B cell (primary cell): Measurements from ENCODE around the gene OSBPL1A. TPM values are rescaled to one million over a fixed set of nuclear protein-coding genes. Genes with fewer than 3 reads are reported as not detected.

Source experiments
- ATAC-seq: fragments of 200-7000 bp; cut with Tn5 transposase; one replicate; pipeline ENCODE4 v1.10.0; 2021; ENCODE audit warnings: low read depth, mild to moderate bottlenecking, moderate number of reproducible peaks, moderate library complexity
- CTCF ChIA-PET: fragments of 350-600 bp; sonication (Branson Sonifier 250); formaldehyde crosslinking; loops from one replicate; lab custom pipeline; 2021; ENCODE audit warnings: antibody characterized with exemption, inconsistent platforms; lab: Charles Lee
- POLR2A ChIA-PET: fragments of 350-600 bp; sonication (Branson Sonifier 250); formaldehyde crosslinking; loops from one replicate; lab custom pipeline; 2021; ENCODE audit warnings: antibody characterized with exemption; lab: Charles Lee
- DNase-seq: peaks from one replicate; pipeline ENCODE4 v3.0.0; 2013
- H2AFZ ChIP-seq: 2 replicates; pipeline ENCODE4 v1.6.1; 2012; ENCODE audit warnings: mild to moderate bottlenecking, low read depth, low read length; ENCODE audit not compliant: insufficient read depth, poor library complexity, severe bottlenecking
- H3K27ac ChIP-seq, 2 donors: 1 replicate in 1 of 2; 2 replicates in 1 of 2; pipeline ENCODE4 v1.5.1; 2012 to 2013; ENCODE audit warnings: low read length in 2 of 2, mild to moderate bottlenecking in 2 of 2, moderate library complexity in 1 of 2
- H3K27me3 ChIP-seq, 4 experiments: fragments of 200-600 bp in 1 of 4; sonication (generic) in 1 of 4; replicated peaks in 1 of 4; 1 replicate in 2 of 4; 2 replicates in 2 of 4; pipeline versions ENCODE4 v1.6.1 to v1.7.0; 2013 to 2016; ENCODE audit warnings: low read length in 3 of 4, mild to moderate bottlenecking in 2 of 4, mixed read lengths in 1 of 4, moderate library complexity in 1 of 4; ENCODE audit not compliant: insufficient read depth in 4 of 4, control insufficient read depth in 3 of 4; ENCODE audit errors: control extremely low read depth in 1 of 4
- H3K36me3 ChIP-seq, 2 experiments: replicated peaks in 1 of 2; 1 replicate in 1 of 2; 2 replicates in 1 of 2; pipeline versions ENCODE4 v1.6.1 to v1.7.1; 2013; ENCODE audit warnings: low read length in 1 of 2; ENCODE audit not compliant: insufficient read depth in 2 of 2, control insufficient read depth in 1 of 2; ENCODE audit errors: control extremely low read depth in 1 of 2, extremely low read depth in 1 of 2
- H3K4me1 ChIP-seq, 2 donors: fragments of 200-600 bp in 1 of 2; sonication (generic) in 1 of 2; 1 replicate in 1 of 2; 2 replicates in 1 of 2; pipeline versions ENCODE4 v1.5.1 to v1.6.1; 2013 to 2017; ENCODE audit warnings: low read length in 2 of 2; ENCODE audit not compliant: control insufficient read depth in 2 of 2, insufficient read depth in 2 of 2
- H3K4me2 ChIP-seq: replicated peaks from 2 replicates; pipeline ENCODE3; 2012; ENCODE audit warnings: mild to moderate bottlenecking, low read depth, low read length; ENCODE audit not compliant: poor library complexity, severe bottlenecking
- H3K4me3 ChIP-seq, 5 experiments: fragments of 200-600 bp in 1 of 5; sonication (generic) in 1 of 5; 1 replicate in 3 of 5; 2 replicates in 2 of 5; pipeline versions ENCODE4 v1.5.1 to v1.7.0; 2011 to 2016; ENCODE audit warnings: low read length in 4 of 5, mild to moderate bottlenecking in 4 of 5, low read depth in 2 of 5, control low read depth in 1 of 5, moderate library complexity in 1 of 5; ENCODE audit not compliant: insufficient read depth in 1 of 5; ENCODE audit errors: control extremely low read depth in 1 of 5, extremely low read depth in 1 of 5
- H3K79me2 ChIP-seq: fragments of 200-600 bp; sonication (generic); one replicate; pipeline ENCODE4 v1.6.0; 2016; ENCODE audit warnings: low read length; ENCODE audit not compliant: control insufficient read depth, insufficient read depth
- H3K9ac ChIP-seq: fragments of 200-600 bp; sonication (generic); 2 replicates; pipeline ENCODE4 v1.6.1; 2017; ENCODE audit warnings: mild to moderate bottlenecking, low read length, moderate library complexity
- H3K9me3 ChIP-seq, 3 donors: one replicate each; pipeline versions ENCODE4 v1.6.1 to v1.7.1; 2013; ENCODE audit warnings: low read length in 2 of 3; ENCODE audit not compliant: control insufficient read depth in 2 of 3, insufficient read depth in 1 of 3; ENCODE audit errors: control extremely low read depth in 1 of 3
- H4K20me1 ChIP-seq: 2 replicates; pipeline ENCODE4 v1.6.0; 2012; ENCODE audit warnings: mild to moderate bottlenecking, low read length; ENCODE audit not compliant: insufficient read depth, control insufficient read depth, poor library complexity, severe bottlenecking
- H3K27ac Mint-ChIP-seq: one replicate; pipeline ENCODE4 v1.8.0; 2021; ENCODE audit warnings: mixed read lengths
- H3K27me3 Mint-ChIP-seq: one replicate; pipeline ENCODE4 v1.8.0; 2021; ENCODE audit warnings: mixed read lengths
- H3K4me1 Mint-ChIP-seq: one replicate; pipeline ENCODE4 v1.8.0; 2021; ENCODE audit warnings: mixed read lengths
- H3K4me3 Mint-ChIP-seq: one replicate; pipeline ENCODE4 v1.8.0; 2021; ENCODE audit warnings: mixed read lengths
- H3K9me3 Mint-ChIP-seq: one replicate; pipeline ENCODE4 v1.8.0; 2022; ENCODE audit warnings: mixed read lengths; ENCODE audit not compliant: insufficient read depth
- EZH2 ChIP-seq: IDR thresholded peaks from 2 replicates; pipeline ENCODE4 v1.6.1; 2012; ENCODE audit warnings: borderline replicate concordance, low read depth, mild to moderate bottlenecking, moderate library complexity, low read length; ENCODE audit not compliant: insufficient read depth, poor library complexity, severe bottlenecking
- WGBS: methylation state at CpG from one replicate; pipeline ENCODE4 v1.1.5; 2013; ENCODE audit warnings: missing lambda C conversion rate; ENCODE audit not compliant: insufficient coverage; 5-methylcytosine and 5-hydroxymethylcytosine counted together
- intact Hi-C: fragments of 100-400 bp; cut with micrococcal nuclease; formaldehyde crosslinking; loops from one replicate; pipeline ENCODE4 v1.10.0; 2022
- polyA plus RNA-seq: library from polyadenylated mRNA; depleted of rRNA; stranded (reverse); fragments of >200 nt; gene quantifications from 2 replicates; pipeline ENCODE4 v1.2.3, GENCODE V29; 2012
- total RNA-seq, 2 donors: library from RNA; stranded (reverse); fragments of 120-200 nt in 1 of 2; gene quantifications; 1 replicate in 1 of 2; 2 replicates in 1 of 2; pipeline versions ENCODE4 v1.2.3 to v1.2.4, GENCODE V29; 2013 to 2022
- TF ChIP-seq, protein P1 (sequence below): fragments of 200-600 bp; IDR thresholded peaks from one replicate; pipeline ENCODE4 v1.8.0; 2022; ENCODE audit warnings: antibody characterized with exemption, mild to moderate bottlenecking

OSBPL1A gene
- total and polyA plus RNA-seq, 2 donors (not counting 1 experiment from before 2014, with no cell fraction given), result 0.57 to 0.86 TPM

DNA sequence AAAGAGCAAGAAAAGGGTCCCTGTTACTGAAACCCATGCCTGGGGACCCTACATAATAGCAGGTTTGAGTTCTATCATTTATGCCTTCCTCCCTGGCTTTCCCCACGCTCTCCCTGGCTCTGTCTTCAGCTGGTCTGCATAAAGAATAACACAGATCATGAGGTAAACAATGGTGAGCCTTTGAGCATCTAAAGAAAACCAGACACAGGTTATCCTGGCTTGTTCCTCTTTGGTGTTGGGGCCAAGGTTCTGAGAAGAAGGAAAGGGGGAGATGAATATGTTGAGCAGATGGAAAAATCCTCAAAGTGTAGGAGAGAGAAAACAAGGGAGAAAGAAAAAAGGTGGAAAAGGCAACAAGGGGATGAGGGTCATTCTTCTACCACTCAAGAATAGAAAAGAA lies 131.5 kb downstream of the OSBPL1A start:
- Mint-ChIP-seq H3K27ac (no peak overlapping the region), H3K9me3 (no peaks in the 10 kb centered on the region), H3K4me3 (no peak overlapping the region), H3K4me1 (peaks cover 3% of the 10 kb centered on the region), H3K27me3 (peaks cover 21% of the 10 kb centered on the region)
- ChIA-PET CTCF (no interaction called here), POLR2A (no interaction called here)
- peaks cover 0 to 4% (median 0%) of the 10 kb centered on the region in 3 donors for H3K9me3 ChIP-seq
- H3K36me3 ChIP-seq, result no peaks in the 10 kb centered on the region
- TF ChIP-seq EZH2, result no peak
- TF ChIP-seq, protein P1, sequence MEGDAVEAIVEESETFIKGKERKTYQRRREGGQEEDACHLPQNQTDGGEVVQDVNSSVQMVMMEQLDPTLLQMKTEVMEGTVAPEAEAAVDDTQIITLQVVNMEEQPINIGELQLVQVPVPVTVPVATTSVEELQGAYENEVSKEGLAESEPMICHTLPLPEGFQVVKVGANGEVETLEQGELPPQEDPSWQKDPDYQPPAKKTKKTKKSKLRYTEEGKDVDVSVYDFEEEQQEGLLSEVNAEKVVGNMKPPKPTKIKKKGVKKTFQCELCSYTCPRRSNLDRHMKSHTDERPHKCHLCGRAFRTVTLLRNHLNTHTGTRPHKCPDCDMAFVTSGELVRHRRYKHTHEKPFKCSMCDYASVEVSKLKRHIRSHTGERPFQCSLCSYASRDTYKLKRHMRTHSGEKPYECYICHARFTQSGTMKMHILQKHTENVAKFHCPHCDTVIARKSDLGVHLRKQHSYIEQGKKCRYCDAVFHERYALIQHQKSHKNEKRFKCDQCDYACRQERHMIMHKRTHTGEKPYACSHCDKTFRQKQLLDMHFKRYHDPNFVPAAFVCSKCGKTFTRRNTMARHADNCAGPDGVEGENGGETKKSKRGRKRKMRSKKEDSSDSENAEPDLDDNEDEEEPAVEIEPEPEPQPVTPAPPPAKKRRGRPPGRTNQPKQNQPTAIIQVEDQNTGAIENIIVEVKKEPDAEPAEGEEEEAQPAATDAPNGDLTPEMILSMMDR, result no peak
- no peak overlapping the region for H3K4me2 ChIP-seq
- no peak overlapping the region for H3K27ac ChIP-seq
- ATAC-seq (no peak), DNase-seq (no peak)
- intact Hi-C loops, result no loop called here
- no peak overlapping the region for H3K4me3 ChIP-seq
- H4K20me1 ChIP-seq, result no peaks in the 10 kb centered on the region
- H2AFZ ChIP-seq, result no peak overlapping the region
- no peaks in the 10 kb centered on the region for H3K79me2 ChIP-seq
- H3K27me3 ChIP-seq, result peaks cover 0 to 2% (median 1%) of the 10 kb centered on the region in 4 experiments
- peaks cover under 1 to 1% of the 10 kb centered on the region in 2 donors for H3K4me1 ChIP-seq
- no peak overlapping the region for H3K9ac ChIP-seq
- WGBS, result no CpG with 5 or more reads among the region's 1 CpG

DNA sequence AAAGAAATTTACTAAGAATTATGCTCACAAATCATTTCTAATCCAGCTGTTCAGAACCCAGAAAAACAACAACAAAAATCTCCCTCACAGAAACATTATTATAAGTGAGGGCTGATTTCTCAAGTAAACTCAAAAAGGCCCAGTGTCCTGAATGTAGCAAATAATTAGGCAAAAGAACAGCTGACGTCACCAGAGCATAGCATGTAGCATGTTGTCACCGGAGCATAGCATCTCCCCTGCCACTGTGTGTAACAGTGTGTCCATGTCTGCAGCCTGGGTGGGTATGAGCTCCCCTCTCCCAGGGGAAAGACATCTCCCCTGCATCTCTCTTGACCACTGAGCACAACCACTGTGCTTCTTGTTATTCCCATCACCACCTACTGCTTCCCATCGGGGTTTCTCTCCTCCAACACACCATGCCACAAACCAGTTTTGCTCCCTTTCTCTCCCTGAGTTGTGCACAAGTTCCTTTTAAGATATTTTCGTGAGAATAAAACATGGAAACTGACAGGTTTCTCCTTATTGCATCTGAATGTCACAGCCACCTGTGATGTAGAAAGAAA lies 132.0 kb downstream of the OSBPL1A start:
- Histone ChIP-seq H3K27me3 (no peaks in the 10 kb centered on the region), H3K27ac (no peak overlapping the region), H2AFZ (no peak overlapping the region), H3K9ac (no peak overlapping the region), H3K4me1 (no peaks in the 10 kb centered on the region), H3K4me2 (no peak overlapping the region), H3K9me3 (peaks cover 0 to 4% (median 0%) of the 10 kb centered on the region in 3 donors), H4K20me1 (no peaks in the 10 kb centered on the region), H3K79me2 (no peaks in the 10 kb centered on the region), H3K4me3 (no peak overlapping the region), H3K36me3 (no peaks in the 10 kb centered on the region)
- POLR2A ChIA-PET, result no interaction called here
- H3K4me1 Mint-ChIP-seq, result no peaks in the 10 kb centered on the region
- 83% methylated on average over 3 of the region's 4 CpGs for WGBS
- H3K4me3 Mint-ChIP-seq, result no peak overlapping the region
- TF ChIP-seq EZH2, result no peak
- TF ChIP-seq, protein P1, result no peak
- H3K9me3 Mint-ChIP-seq, result no peaks in the 10 kb centered on the region
- no peak overlapping the region for H3K27ac Mint-ChIP-seq
- peaks cover 15% of the 10 kb centered on the region for H3K27me3 Mint-ChIP-seq
- CTCF ChIA-PET, result no interaction called here
- ATAC-seq (no peak), DNase-seq (no peak)
- intact Hi-C loops, result no loop called here
